HUES64 (cell line): ENCODE data around the gene CCDC61.
A peak's percentile ranks its signal among the peaks of the same experiment; 100 is the strongest.

Experiments
- H3K27ac ChIP-seq: 2 replicates; pipeline ENCODE4 v1.7.0; 2013; ENCODE audit warnings: low read depth, low read length, inconsistent platforms
- H3K27me3 ChIP-seq: 2 replicates; pipeline ENCODE4 v1.6.1; 2013; ENCODE audit warnings: mild to moderate bottlenecking, low read length; ENCODE audit not compliant: insufficient read depth
- H3K36me3 ChIP-seq: 2 replicates; pipeline ENCODE4 v1.6.1; 2013; ENCODE audit warnings: mild to moderate bottlenecking, low read length; ENCODE audit not compliant: insufficient read depth
- H3K4me1 ChIP-seq: 2 replicates; pipeline ENCODE4 v1.6.1; 2013; ENCODE audit warnings: mild to moderate bottlenecking, low read length, moderate library complexity; ENCODE audit not compliant: insufficient read depth
- H3K4me3 ChIP-seq: 2 replicates; pipeline ENCODE4 v1.5.1; 2013; ENCODE audit warnings: mild to moderate bottlenecking, low read length, moderate library complexity
- H3K9ac ChIP-seq: 2 replicates; pipeline ENCODE4 v1.6.1; 2013; ENCODE audit warnings: mild to moderate bottlenecking, low read depth, low read length
- H3K9me3 ChIP-seq: 2 replicates; pipeline ENCODE4 v1.6.1; 2013; ENCODE audit warnings: low read depth, low read length; ENCODE audit not compliant: insufficient read depth
- WGBS: fragments of 150-250, 120-280 bp; methylation state at CpG from one replicate; pipeline ENCODE4 v1.1.7; 2013; ENCODE audit warnings: missing lambda C conversion rate; 5-methylcytosine and 5-hydroxymethylcytosine counted together

CCDC61 gene

DNA sequence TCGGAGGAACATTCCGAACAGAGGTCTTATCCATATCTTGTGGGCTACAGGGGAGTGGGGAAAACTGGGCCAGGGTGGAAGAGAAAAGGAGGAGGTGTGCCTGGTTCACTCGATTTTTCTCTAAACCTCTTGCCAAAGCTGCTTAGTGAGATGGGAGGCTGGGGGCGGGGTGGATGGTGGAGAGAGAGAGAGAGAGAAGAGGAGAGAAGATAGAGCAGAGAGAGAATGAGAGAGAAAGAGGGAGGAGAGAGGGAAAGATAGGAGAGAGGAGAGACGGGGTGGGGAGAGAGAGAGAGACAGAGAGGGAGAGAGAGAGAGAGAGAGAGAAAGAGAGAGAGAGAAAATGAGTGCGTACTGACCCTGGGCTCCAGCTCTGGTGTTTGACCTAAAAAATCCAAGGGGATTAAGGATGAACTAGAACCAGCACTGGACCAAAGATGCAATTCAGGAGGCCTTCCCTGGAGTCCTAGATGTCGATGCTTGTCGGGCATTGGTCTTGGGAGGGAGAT lies 35.7 kb upstream of the CCDC61 start:
- Histone ChIP-seq H3K9me3 (no peaks in the 10 kb centered on the region), H3K27me3 (no peaks in the 10 kb centered on the region), H3K27ac (no peak overlapping the region), H3K36me3 (no peaks in the 10 kb centered on the region; the same call in 1 of the 2 replicates), H3K4me3 (no peak overlapping the region), H3K9ac (no peak overlapping the region), H3K4me1 (peaks cover 14% of the 10 kb centered on the region; the same call in 1 of the 2 replicates)
- WGBS = 81% methylated on average over 8 of the region's 8 CpGs

DNA sequence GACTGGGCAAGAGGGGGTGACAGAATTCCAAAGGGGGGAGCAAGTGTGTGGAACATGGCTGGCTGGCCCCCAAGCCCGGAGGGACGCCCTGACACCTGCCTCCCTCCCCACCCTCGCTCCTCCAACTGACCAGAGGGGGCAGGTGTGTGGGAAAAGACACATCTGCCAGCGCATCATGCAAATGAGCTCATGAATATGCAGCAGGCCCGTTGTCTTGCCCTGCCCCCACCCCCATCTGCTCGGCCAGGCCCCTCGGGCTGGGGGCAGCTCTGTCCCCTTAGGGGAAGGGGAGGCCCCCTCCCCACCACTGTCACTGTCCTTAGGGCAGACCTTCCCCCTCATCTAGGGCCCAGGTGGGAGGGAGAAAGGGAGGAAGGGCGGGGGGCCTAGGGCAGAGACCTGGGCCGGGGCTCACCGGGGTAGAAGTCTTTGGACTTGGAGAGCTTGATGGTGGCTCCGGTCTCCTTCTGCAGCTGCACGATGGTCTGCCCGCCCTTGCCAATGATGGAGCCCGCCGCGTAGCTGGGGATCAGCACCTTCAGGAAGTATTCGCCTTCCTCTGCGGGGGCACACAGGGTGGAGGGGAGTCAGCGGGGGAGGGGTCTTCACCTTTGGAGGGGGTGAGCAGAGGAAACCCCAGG lies 34.6 kb upstream of the CCDC61 start:
- Histone ChIP-seq H3K27ac (no peak overlapping the region), H3K9me3 (no peaks in the 10 kb centered on the region), H3K36me3 (no peaks in the 10 kb centered on the region; the same call in 1 of the 2 replicates), H3K4me1 (peaks cover 14% of the 10 kb centered on the region; the same call in 1 of the 2 replicates), H3K9ac (no peak overlapping the region), H3K27me3 (no peaks in the 10 kb centered on the region), H3K4me3 (peak overlapping the region; percentile 32)
- 33% methylated on average over 18 of the region's 19 CpGs for WGBS

DNA sequence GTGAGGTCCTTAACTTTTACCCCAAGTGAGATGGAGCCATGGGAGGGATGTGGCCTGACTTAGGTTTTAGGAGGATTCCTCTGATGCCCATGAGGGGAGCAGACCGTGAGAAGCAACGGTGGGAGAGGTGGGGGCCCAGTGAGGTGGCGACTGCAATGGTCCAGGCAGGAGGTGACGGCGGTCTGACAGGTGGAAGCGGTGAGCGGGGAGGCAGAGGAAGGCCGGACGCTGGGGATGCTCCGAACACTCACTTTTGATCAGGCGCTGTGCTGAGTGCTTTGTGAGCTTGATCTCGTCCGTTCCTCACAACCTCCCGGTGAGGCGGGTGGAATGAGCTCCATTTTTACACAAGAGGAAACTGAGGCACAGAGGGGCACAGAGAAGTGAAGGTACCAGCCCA lies 33.2 kb upstream of the CCDC61 start:
- Histone ChIP-seq H3K9ac (no peak overlapping the region), H3K9me3 (no peaks in the 10 kb centered on the region), H3K27ac (no peak overlapping the region), H3K36me3 (no peaks in the 10 kb centered on the region; the same call in 1 of the 2 replicates), H3K27me3 (no peaks in the 10 kb centered on the region), H3K4me3 (no peak overlapping the region), H3K4me1 (peaks cover 11% of the 10 kb centered on the region; the same call in 1 of the 2 replicates)
- 90% methylated on average over 15 of the region's 15 CpGs for WGBS

DNA sequence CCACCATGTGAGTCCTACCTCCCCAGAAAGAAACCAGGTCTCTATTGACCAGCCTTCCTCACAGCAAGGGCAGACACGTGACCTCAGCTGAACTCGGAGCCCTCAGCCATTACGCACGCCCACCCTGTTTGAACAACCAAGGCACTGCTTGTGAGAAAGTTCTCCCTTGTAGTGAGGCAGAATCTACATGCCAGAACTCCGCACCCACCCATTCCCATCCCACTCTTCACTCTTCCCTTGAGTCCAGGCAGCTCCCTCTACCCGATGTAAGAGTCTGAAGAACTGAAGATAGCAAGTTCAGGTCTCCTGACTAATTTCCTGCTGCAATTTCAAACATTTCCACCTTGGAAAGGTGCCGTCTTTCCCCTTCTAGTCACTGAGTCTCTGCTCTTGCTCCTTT lies 28.0 kb upstream of the CCDC61 start:
- no peak overlapping the region for H3K9ac ChIP-seq
- no peaks in the 10 kb centered on the region for H3K36me3 ChIP-seq
- H3K9me3 ChIP-seq = no peaks in the 10 kb centered on the region
- H3K27ac ChIP-seq = no peak overlapping the region
- WGBS = 80% methylated on average over 7 of the region's 7 CpGs
- peaks cover 4% of the 10 kb centered on the region; the same call in 1 of the 2 replicates for H3K4me1 ChIP-seq
- H3K27me3 ChIP-seq = peaks cover 9% of the 10 kb centered on the region
- H3K4me3 ChIP-seq = no peak overlapping the region

GRCh38 chr19:45968626-45969025 lies 26.6 kb upstream of the CCDC61 start:
- Histone ChIP-seq H3K9me3 (no peaks in the 10 kb centered on the region), H3K36me3 (no peaks in the 10 kb centered on the region), H3K9ac (no peak overlapping the region), H3K27me3 (peaks cover 17% of the 10 kb centered on the region), H3K4me3 (no peak overlapping the region), H3K27ac (no peak overlapping the region), H3K4me1 (peaks cover 4% of the 10 kb centered on the region; the same call in 1 of the 2 replicates)
- 88% methylated on average over 9 of the region's 9 CpGs for WGBS

DNA sequence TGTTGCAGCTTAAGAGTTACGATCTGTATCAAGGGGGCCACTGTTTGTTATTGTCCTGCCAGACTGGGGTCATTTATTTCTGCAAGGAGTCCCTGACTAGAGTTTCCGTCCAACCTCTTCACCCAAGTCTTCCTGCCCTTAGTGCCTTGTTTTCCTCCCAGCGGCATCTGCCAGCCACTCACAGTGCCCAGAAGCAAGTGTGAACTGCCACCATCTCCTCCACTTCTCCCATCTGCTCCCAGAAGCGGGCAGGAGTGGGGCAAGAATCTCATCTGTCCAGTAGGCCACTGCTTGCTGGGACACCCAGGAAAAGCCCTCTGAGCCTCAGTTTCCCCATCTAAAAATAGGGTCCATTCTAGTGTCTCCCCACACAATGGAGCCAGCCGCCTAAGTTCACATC lies 25.6 kb upstream of the CCDC61 start:
- H3K9ac ChIP-seq = no peak overlapping the region
- WGBS = 90% methylated on average over 5 of the region's 5 CpGs
- peaks cover 4% of the 10 kb centered on the region; the same call in 1 of the 2 replicates for H3K4me1 ChIP-seq
- no peak overlapping the region for H3K4me3 ChIP-seq
- H3K27me3 ChIP-seq = peaks cover 21% of the 10 kb centered on the region
- no peak overlapping the region for H3K27ac ChIP-seq
- H3K36me3 ChIP-seq = no peaks in the 10 kb centered on the region
- no peaks in the 10 kb centered on the region for H3K9me3 ChIP-seq

GRCh38 chr19:45971260-45971902 lies 23.9 kb upstream of the CCDC61 start:
- WGBS = 36% methylated on average over 9 of the region's 11 CpGs
- Histone ChIP-seq H3K27me3 (peaks cover 21% of the 10 kb centered on the region), H3K9ac (no peak overlapping the region), H3K9me3 (no peaks in the 10 kb centered on the region), H3K36me3 (no peaks in the 10 kb centered on the region), H3K4me3 (no peak overlapping the region), H3K4me1 (peaks cover 4% of the 10 kb centered on the region; the same call in 1 of the 2 replicates), H3K27ac (no peak overlapping the region)

DNA sequence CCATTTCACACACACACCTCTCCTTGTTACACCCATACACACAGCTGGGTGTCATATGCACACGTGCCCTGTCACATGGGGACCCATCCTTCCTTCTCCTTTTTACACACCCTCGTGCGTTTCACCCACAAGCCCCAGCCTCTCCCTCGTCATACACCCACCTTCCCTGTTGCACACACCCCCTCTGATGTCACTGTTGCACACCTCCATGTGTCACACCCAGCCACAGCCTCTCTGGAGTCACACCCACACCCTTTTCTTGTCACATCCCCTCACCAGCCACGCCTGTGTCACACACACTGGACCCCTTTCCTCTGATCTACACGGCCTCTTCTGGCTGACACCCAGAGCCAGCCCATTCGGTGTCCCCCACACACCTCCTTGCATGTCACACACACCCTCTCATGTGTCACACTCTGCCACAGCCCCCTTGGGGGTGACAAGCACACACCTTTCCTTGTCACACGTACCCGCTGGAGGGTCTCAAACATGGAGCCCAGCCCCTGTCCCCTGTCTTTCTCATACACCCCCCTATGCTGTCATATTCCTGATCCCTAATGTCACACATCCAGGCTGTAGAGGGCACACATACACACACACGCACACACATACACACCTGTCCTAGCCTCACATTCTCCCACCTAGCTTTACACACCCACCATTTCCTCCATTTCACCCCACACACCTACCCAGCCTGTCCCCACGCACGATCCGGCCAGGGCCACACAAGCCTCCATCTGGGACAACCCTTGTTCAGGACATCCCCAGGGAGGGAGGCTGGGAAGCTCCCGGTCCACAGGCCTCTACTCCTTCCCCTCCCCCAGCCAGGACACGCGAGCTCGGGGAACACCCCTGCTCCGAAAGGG lies 23.0 kb upstream of the CCDC61 start:
- Histone ChIP-seq H3K36me3 (no peaks in the 10 kb centered on the region), H3K9me3 (no peaks in the 10 kb centered on the region), H3K4me1 (peaks cover 4% of the 10 kb centered on the region; the same call in 1 of the 2 replicates), H3K4me3 (peak overlapping the region; percentile 41), H3K27me3 (peaks cover 21% of the 10 kb centered on the region), H3K9ac (no peak overlapping the region), H3K27ac (no peak overlapping the region)
- 47% methylated on average over 18 of the region's 18 CpGs for WGBS

DNA sequence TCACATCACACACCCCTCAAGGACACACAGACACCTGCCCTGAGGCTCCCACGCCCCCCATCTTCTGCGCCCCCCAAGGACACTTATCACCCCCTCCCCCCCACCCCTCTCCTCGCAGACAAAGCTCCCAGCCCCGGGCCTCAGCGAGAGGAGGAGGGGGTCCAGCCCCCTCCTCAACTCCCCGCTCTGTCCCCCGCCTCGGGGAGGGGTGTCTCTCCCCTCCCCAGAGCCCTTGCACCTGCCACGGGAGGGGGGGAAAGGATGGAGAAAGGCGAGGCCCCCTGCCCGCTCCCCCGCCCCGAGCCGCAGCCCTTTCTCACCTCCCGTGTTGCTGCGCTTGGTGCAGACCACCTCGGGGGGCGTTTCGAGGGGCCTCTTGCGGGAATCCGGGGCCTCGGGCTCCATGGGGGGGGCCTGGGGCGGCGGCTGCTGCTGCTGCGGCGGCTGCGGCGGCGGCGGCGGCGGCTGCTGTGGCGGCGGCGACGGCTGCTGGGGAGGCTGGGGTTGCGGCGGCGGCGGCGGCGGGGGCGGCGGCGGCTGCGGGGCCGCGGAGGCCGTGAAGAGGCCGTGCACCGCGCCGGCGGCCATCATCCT lies 22.2 kb upstream of the CCDC61 start:
- no peaks in the 10 kb centered on the region for H3K9me3 ChIP-seq
- 4% methylated on average over 30 of the region's 54 CpGs for WGBS
- H3K27me3 ChIP-seq = peaks cover 21% of the 10 kb centered on the region
- H3K27ac ChIP-seq = no peak overlapping the region
- H3K9ac ChIP-seq = no peak overlapping the region
- H3K4me1 ChIP-seq = peaks cover 4% of the 10 kb centered on the region; the same call in 1 of the 2 replicates
- H3K4me3 ChIP-seq = peak overlapping the region; percentile 41
- H3K36me3 ChIP-seq = no peaks in the 10 kb centered on the region

GRCh38 chr19:45973553-45974338 lies 21.5 kb upstream of the CCDC61 start, which contains the start of gene NOVA2:
Gene NOVA2 (minus strand): TSS chr19:45973865. CDS start chr19:45973351, 514 bp downstream.
- H3K9me3 ChIP-seq = no peaks in the 10 kb centered on the region
- no peak within 1 kb of the TSS for H3K27ac ChIP-seq
- WGBS = 5% methylated on average over 54 of the region's 58 CpGs
- peak within 1 kb of the TSS; percentile 58 for H3K4me3 ChIP-seq
- no peaks in the 10 kb centered on the region for H3K36me3 ChIP-seq
- peaks cover 4% of the 10 kb centered on the region; the same call in 1 of the 2 replicates for H3K4me1 ChIP-seq
- H3K9ac ChIP-seq = no peak within 1 kb of the TSS
- peaks cover 21% of the 10 kb centered on the region for H3K27me3 ChIP-seq
